Neural progenitor cell (in vitro differentiated cells): Measurements from ENCODE around the gene SMU1.

ENCODE experiments used
- CTCF ChIP-seq: fragments of 200-600 bp; sonication (generic); IDR thresholded peaks from 2 replicates; pipeline ENCODE4 v1.5.1; 2017; ENCODE audit warnings: antibody characterized with exemption, mild to moderate bottlenecking
- EZH2phosphoT487 ChIP-seq: fragments of 200-600 bp; sonication (generic); IDR thresholded peaks from 2 replicates; pipeline ENCODE4 v1.6.1; 2017; ENCODE audit warnings: antibody characterized with exemption

- TF ChIP-seq CTCF (no peak), EZH2phosphoT487 (no peak)
Observed at GRCh38 chr9:33110686-33111085, 34.2 kb upstream of the SMU1 start.
